Measurements from ENCODE around the gene ERMAP.
"Not testable (repeated sequence)": the region's sequence is repeated elsewhere in the genome, so short reads cannot be mapped to it uniquely, and the experiment has no call there.

Gene ERMAP

GRCh38 chr1:42845866-42846256 lies 28.9 kb downstream of the ERMAP start:
- peak; percentile 38 for DNase-seq

DNA sequence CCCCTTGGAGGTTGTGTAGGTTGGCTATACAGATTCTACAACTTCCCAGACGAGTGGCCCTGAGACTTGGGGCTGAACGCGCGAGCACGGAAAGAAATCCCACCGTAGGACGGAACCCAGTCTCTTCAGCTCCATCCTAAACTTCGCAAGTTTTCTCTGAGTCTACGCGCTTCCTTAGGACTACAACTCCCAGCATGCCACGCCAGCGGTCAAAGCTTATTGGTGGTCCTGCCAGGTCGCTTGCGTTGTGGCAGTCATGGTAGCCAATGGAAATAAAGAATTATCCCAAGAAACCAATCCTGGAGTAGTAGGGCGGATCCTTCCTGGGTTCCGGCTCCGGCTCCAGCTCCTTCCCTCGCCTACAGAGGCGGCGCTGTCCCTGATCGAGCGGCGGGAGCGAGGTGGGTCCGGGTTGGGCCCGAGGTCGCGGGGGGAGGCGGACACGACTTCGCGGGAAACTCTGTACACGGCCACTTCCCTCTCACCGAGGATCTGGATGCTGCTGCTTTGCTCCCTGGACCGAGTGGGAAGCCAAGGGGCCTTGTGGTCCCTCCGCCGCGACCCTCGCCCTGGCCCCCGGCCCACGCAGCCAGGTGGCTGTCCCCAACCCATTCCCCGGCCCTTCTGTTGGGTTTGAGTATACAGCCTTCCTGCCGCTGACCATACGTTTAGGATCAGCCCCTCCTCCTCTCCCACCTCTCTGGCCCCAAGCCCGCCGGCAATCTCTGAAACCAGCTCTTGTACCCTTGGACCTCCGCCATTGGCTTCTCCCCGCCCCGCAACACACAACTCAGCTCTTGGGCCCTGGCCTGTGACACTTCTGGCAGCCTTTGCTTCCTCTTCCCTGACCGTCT lies 29.6 kb downstream of the ERMAP start, which contains the start of gene ZNF691:
TSS of gene ZNF691 (plus strand) at position 357 of the 854 bp plus-strand sequence. CDS start 3,046 bp downstream, outside the sequence.
- peak; percentile 99 for DNase-seq

GRCh38 chr1:42847111-42847595 lies 30.2 kb downstream of the ERMAP start:
- no peak for DNase-seq

GRCh38 chr1:42847721-42848460 lies 31.0 kb downstream of the ERMAP start:
- DNase-seq, result no peak

DNA sequence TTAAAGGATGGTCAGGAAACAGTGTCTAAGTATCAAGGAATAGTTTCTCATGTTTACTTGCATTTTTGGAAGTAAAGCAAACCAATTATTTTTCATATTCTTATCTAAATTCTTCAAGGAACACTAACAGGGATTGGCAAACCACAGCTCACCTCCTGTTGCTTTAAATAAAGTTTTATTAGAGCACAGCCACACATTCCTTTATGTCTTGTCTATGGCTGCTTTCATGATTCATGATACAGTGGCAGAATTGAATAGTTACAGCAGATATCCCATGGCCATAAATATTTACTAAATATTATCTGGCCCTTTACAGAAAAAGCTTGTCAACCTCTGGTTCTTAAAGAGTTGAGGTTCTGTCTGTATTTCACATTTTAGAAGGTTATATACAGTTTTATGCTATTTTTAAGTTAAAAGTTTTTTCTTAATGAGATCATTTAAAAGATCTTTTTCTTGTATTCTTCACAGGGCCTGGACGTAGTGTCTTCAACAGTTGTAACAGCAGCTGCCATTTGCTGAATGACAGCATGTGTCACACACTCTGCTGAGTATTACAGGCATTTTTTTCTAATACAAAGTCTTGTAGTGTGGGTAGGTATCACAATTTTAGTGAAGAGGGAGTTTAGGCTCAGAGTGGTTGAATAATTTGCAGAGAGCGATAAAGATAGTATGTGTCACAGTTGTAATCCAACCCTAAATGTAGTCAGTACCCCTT lies 32.1 kb downstream of the ERMAP start:
- no peak for DNase-seq

GRCh38 chr1:42849944-42850343 lies 33.0 kb downstream of the ERMAP start:
- DNase-seq, result no peak

GRCh38 chr1:42851420-42851819 lies 34.5 kb downstream of the ERMAP start:
- no peak for DNase-seq

GRCh38 chr1:42851960-42852607 lies 35.2 kb downstream of the ERMAP start:
- DNase-seq, result no peak

DNA sequence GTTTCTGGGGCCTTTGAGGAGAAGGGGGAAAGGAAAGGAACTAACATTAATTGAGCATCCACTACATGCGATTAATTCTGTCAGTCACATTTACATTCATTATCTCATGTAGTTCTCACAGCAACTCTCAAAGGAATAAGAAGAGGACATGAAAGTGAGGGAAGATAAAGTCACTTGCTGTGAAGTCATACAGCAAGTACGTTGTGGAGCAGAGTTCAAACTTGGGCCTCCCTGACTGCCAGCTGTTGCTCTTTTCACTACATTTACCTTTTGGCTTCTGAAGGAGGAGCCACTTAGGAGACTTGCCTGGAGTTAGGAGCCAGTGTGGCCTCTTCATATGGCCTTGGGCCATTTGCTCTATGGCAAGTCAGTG lies 35.7 kb downstream of the ERMAP start:
- DNase-seq, result no peak

GRCh38 chr1:42853116-42853884 lies 36.4 kb downstream of the ERMAP start:
- DNase-seq, result no peak

DNA sequence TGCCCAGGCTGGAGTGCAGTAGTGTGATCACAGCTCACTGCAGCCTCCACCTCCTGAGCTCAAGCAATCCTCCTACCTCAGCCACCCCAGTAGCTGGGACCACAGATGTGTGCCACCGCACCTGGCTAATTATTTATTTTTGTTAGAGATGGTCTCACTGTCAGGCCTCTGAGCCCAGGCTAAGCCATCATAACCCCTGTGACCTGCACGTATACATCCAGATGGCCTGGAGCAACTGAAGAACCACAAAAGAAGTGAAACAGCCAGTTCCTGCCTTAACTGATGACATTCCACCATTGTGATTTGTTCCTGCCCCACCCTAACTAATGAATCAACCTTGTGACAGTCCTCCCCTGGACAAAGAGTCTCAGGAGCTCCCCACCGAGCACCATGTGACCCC lies 39.6 kb downstream of the ERMAP start:
- DNase-seq, result not testable (repeated sequence)

- DNase-seq, result not testable (repeated sequence)
Measured at GRCh38 chr1:42859366-42859765, 42.4 kb downstream of the ERMAP start.

DNA sequence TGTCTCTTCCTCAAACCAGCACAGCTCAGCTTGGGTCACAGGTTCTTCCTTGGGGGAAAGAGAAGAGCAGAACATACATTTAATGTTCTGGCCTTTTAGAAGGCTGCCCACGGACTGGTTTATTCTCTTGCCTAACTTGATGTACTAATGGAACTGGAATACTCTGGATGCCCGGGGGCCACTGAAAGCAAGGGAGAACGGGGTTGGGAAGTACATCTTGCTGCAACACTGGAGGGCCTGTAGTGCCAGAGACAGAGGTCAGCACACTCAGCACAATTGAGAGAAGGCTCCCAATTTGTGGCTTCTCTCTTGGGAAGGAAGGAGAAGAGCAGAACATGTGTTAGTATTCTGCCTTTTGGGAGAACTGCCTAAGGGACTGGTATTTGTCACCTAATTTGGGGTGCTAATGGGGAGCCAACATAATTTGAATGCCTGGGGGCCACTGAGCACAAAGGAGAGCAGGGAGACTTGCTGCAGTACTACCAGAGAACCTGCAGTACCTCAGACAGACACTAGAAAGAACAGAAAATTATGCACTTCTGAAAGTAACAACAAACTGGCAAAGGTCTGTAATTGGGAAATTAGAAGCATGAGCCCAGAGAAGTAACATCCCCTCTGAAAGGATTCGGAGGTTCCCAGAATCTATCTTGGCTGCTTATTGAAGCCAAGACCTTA lies 43.6 kb downstream of the ERMAP start:
- no peak for DNase-seq

- no peak for DNase-seq
Measured at GRCh38 chr1:42861014-42861399, 44.1 kb downstream of the ERMAP start.

GRCh38 chr1:42866549-42866948 lies 49.6 kb downstream of the ERMAP start:
- no peak for DNase-seq

DNA sequence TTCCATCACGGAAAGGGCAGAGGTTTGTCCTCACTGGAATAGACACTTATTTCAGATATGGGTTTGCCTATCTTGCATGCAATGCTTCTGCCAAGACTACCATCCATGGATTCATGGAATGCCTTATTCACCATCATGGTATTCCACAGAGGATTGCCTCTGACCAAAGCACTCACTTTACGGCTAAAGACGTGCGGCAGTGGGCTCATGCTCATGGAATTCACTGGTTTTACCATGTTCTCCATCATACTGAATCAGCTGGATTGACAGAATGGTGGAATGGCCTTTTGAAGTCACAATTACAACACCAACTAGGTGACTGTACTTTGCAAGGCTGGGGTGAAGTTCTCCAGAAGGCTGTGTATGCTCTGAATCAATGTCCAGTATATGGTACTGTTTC lies 51.5 kb downstream of the ERMAP start:
- DNase-seq, result not testable (repeated sequence)

DNA sequence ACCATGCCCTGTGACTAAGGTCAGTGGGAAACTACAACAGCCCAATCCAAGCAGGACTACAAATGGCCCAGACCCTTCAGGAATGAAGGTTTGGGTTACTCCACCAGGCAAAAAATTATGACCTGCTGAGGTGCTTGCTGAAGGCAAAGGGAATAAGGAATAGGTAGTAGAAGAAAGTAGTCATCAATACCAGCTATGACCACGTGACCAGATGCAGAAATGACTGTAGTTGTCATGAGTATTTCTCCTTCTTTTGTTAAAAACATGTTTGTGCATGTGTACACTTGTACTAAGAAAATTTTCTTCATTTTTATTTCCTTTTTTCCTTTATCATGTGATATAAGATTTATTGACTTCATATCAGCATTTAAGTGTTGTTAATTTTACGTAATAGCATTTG lies 52.3 kb downstream of the ERMAP start:
- DNase-seq, result not testable (repeated sequence)

- DNase-seq, result not testable (repeated sequence)
Measured at GRCh38 chr1:42869751-42870150, 52.8 kb downstream of the ERMAP start.

- not testable (repeated sequence) for DNase-seq
Measured at GRCh38 chr1:42873108-42873507, 56.2 kb downstream of the ERMAP start.

- no peak for DNase-seq
Measured at GRCh38 chr1:42873670-42874069, 56.7 kb downstream of the ERMAP start.

DNA sequence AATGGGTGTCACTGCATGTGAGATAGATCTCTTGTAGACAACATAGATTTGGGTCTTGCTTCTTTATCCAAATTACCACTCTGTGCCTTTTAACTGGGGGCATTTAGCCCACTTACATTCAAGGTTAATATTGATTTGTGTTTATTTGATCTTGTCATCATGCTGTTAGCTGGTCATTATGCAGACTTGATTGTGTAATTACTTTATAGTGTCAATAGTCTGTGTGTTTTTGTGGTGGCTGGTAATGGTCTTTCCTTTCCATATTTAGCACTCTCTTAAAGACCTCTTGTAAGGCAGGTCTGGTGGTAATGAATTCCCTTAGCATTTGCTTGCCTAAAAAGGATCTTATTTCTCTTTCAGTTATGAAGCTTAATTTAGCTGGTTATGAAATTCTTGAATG lies 59.1 kb downstream of the ERMAP start:
- DNase-seq, result no peak
